GM18867 (cell line): ENCODE measurements around the gene USH1G.

ENCODE experiments used
- ATAC-seq: cut with Tn5 transposase; IDR thresholded peaks from one replicate; pipeline ENCODE4 v1.9.1; 2021; ENCODE audit warnings: mild to moderate bottlenecking, moderate library complexity; ENCODE audit not compliant: unreplicated experiment

Gene USH1G

DNA sequence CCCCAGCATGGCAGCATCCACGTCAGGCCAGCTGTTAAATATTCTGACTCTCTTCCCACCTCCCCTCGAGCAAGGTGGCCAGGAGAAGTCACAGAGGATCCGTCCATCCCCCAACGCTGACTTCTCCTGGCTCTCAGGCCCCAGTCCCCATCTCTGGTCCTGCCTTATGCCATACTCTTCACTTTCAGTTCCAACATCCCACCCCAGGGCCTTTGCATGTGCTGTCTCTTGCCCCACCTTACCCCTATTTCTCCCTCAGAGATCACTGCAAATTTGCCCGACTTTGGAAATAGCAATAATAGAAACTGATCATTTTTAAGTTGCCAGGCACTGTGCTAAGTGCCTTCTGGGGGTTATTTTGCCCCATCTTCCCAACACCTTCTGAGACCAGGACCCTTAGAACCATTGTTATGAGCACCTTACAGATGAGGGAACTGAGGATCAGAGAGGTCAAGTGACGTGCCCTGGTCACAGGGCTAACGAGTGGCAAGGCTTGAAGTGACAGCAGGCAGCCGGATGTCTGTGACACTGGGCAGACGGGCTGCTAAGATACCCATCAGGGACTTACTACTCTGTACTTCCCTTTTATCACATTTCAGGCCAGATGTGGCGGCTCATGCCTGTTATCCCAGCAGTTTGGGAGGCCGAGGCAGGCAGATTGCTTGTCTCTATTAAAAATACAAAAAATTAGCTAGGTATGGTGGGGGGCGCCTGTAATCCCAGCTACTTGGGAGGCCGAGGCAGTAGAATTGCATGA lies 31.8 kb upstream of the USH1G start:
- no peak for ATAC-seq

DNA sequence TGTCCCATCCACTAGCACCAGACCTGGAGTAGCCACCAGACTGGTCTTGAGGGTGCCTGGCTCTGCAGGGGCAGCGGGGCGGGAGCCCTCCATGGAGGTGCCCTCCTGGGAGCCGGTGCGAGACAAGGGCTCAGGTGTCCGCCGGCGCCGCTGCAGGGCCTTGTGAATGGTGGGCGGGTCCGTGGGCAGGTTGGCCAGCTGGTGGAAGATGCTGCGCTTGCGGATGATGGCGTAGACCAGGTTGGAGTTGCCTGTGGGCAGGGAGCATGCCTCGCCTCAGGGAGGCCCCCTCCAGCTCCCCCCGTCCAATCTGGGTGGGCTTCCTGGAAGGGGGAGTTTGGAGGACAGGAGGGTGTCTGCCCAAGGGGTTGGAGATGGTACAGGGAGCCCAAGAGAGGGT lies 31.1 kb upstream of the USH1G start:
- no peak for ATAC-seq

DNA sequence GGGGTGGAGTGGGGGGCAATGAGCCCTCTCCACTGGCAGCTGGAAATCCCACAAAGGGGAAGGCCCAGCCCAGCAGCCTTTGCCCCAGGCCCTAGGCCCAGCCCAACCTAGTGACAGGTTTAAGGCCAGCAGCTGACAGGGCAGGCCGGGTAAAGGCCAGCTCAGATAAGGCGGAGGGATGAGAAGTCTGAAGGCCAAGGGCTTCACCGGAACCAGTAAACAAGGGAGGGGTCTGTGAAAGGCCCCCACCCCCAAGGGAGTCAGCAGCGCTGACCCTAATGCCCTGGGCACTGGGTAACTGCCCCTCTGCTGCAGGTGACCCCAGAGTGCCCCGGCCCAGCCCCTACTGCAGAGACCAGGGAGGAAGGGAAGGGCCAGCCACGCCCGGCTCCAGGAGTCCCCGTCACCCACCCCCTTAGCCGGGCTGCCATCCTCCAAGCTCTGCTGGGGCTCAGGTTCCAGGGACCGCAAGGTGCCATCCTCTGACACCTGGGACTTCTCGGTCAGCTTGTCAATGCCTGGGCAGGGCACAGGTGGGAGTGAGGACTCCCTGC lies 30.2 kb upstream of the USH1G start:
- ATAC-seq: no peak

DNA sequence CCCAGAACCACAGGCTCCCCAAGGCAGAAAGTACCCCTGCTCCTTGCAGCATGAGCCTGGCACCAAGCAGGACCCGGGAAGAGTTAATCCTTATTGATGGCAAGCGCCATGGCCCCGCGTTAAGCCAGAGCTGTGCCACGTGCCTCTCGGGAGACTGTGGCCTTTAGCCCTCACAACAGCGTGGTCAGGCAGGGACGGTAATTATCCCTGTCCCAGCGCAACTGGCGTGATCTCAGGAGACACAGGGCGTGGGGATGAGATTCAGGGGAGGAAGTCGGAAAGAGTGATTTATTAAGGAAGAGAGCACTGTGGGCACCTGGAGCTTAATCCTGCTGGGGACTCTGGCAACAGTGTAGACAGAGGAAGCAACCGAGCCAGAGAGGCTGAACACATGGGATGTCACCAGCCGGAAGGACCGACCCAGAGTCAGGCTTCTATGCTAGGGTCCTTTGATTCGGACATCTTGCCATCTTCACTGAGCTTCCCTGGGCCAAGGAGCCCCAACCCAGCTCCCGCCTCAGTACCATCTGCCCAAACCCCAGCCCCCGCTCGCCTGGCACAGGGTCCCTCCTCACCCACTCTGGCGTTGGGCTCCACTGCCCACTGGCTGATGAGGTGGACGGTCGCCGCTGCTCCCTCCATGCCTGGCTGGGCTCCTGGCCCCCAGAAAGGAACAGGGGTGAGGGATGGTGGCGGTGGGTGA lies 29.5 kb upstream of the USH1G start:
- no peak for ATAC-seq

DNA sequence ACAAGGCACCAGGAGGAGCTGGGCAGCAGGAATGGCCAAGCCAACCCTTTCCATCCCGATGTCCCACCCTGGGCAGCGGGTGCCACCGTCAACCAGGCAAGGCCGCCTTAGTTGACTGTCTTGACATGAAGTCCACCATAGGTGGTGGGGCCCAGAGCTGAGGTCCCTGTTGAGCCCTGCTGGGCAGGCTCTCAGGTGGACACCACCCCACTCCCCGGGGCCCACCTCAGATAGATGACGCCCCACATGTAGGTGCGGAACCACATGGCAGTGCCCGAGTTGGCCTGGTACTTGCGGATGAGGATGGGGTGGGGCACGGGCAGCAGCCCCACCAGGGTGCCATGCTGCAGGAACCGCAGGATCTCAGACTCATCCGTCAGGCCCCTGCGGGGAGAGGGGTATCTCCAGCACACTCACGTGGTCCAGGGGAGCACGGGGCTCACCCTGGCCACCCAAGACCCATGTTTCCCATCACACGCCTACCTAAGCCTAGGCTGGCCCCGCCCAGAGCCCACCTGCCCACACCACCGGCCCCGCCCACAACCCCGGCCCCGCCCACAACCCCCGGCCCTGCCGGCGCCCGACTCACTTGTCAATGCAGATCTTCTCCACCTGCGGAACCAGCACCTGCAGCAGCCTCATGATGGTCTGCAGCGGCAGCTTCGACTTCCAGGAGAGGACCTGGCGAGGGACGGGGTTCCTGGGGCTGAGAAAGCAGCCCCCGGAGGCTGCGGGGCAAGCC lies 28.8 kb upstream of the USH1G start:
- no peak for ATAC-seq

DNA sequence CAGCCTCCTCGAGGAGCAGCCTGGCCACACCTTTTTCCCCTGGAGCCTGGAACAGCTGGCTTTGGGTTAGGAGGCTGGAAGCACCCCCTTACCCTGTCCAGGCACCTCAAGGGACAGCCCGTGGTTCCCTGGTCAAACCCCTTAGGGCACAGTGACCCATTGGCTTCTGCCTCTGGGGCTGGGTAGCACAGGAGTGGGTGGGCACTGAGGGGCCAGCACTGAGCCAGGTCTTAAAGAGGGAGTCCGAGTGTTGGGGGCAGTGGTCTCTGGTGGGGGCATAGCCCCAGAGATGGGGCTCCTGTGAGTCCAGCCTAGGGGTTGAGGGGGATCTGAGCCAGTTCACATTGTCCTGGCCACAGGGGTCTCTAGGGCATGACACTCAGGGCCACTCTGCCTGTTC lies 28.0 kb upstream of the USH1G start:
- ATAC-seq: no peak

DNA sequence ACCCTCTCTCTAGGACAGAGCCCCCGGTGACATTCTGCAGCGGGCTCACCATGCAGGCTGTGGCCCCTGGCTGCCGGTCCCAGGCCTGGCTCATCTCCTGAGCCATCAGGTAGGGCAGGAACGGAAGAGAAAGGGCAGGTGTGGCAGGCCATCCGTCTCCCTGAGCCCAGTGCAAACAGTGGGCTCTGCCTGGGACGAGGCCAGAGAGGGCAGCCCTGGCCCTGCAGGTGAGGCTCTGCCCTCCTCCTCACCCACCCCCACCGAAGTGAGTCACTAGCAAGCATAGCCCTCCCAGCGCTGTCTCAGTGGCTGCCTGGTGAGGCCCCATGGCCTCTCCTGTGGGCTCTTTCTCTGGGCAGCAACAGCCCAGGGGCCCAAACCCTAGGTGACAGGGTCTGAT lies 27.2 kb upstream of the USH1G start:
- no peak for ATAC-seq

DNA sequence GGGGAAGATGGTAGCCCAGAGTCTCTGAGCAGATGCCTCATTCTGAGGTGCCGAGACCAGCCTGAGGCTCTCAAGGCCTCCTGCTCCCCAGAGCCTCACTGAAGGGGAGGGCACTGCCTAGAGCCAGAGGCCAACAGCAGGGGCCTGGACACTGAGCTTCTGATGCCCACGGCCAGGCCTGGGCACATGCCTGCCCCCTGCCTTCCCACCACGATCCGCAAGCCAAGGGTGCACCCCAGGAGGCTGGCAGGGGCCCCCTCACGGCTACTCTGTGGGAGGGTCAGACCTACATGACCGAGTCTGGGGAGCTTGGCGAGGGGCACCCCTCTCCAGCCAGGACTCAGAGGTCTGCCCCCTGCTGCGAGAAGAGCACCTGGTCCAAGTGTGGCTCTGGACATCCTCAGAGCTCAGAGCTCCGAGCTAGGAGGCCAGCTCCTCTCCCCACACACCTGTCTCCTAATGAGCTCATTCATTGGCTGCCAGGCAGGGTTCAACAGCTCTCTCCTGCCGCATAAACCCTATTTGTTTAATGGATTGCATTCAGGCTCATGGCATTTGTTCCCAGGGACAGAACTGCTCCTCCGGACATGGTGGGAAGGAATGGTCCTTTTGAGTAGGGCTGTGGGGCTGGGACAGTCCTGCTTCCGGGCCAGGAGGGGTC lies 26.5 kb upstream of the USH1G start:
- no peak for ATAC-seq

DNA sequence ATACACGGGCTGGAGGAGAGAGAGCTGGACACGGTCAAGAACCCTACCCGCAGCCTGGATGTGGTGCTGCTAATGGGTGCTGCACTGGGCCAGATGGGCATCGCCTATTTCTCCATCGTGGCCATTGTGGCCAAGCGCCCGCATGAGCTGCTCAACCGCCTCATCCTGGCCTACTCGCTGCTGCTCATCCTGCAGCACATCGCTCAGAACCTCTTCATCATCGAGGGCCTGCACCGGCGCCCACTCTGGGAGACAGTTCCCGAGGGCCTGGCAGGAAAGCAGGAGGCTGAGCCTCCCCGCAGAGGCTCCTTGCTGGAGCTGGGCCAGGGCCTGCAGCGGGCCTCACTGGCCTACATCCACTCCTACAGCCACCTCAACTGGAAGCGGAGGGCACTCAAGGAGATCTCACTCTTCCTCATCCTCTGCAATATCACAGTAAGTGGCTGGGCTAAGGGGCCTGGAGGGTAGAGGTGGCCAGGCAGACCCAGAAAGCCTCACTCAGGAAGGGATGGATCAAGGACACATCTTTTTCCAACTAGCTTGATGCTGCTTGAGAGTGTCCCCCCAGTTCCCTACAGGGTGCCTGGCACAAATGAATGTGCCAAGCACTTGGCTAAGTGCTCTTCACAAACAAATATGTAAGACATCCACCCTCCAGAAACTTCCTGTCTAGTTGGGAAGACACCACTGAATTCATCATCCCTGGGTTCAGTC lies 24.1 kb upstream of the USH1G start:
- no peak for ATAC-seq

DNA sequence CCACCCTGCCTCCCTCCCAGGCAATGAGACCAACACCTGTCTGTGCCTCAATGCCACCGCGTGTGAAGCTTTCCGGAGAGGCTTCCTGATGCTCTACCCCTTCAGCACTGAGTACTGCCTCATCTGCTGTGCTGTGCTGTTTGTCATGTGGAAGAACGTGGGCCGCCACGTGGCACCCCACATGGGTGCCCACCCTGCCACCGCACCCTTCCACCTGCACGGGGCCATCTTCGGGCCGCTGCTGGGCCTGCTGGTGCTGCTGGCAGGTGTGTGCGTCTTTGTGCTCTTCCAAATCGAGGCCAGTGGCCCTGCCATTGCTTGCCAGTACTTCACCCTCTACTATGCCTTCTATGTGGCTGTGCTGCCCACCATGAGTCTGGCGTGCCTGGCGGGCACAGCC lies 23.6 kb upstream of the USH1G start:
- ATAC-seq: no peak

DNA sequence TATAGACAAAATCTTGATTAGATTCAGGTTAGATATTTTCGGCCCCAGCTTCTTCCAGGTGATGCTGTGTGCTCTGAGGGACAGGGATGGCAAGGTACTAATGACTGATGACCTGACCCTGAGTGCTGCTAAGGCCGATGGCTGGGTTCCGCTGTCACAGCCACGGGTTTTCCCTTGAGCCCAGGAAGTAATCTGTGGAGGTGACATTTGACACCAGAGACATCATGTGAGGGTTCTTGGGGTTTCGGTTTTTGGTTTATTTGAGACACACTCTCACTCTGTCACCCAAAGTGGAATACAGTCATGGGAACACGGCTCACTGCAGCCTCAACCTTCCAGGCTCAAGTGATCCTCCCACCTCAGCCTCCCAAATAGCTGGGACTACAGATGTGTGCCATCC lies 22.5 kb upstream of the USH1G start:
- peak; percentile 57 for ATAC-seq

DNA sequence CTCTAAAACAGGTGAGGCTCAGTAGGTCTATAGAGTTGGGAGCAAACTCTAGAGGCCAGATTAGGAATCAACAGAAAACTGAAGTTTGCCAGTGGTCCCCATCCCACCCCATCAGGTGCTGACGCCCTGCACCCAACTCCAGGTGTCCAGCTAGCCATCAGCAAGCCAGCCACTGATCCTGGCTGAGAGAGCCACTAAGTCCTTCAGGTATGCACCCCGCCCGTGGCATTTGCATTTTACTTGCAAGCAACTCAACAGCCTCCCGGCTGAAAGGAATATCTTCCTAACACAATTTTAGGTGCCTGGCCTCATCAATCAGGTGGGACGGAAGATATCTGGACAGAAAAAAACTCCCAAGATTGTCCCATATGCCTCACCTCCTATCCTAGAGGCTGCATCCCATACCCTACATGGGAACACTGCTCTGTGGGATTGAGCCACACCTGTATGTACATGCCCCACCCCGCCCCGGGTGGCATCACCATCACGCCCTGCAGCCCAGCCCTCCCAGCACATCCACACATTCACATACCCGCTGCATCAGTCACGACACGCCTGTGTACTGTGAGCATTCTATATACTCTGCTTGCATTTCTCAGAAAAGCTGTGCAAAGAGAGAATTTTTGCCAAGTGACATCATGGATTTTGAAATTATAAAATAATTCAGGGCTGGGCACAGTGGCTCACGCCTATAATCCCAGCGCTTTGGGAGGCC lies 20.9 kb upstream of the USH1G start:
- no peak for ATAC-seq

DNA sequence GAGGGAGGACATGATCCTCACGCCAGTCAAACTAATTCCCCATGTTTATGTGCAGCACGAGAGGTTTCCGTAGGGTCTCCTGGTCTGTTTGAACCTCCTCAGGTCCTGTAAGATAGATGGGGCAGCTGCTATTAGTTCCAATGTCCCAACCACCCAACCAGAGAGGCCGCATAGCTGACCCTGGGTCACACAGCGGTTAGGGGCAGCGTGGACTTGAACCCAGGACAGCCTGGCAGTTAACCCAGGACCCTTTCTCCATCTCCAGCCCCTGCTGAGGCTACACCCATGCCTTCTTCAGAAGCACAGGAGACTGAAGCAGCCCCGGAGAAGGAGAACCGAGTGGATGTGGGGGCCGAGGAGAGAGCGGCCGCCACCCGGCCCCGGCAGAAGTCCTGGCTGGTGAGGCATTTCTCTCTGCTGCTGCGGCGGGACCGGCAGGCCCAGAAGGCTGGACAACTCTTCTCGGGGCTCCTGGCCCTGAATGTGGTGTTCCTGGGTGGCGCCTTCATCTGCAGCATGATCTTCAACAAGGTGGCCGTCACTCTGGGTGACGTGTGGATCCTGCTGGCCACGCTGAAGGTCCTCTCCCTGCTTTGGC lies 18.2 kb upstream of the USH1G start:
- ATAC-seq: no peak

DNA sequence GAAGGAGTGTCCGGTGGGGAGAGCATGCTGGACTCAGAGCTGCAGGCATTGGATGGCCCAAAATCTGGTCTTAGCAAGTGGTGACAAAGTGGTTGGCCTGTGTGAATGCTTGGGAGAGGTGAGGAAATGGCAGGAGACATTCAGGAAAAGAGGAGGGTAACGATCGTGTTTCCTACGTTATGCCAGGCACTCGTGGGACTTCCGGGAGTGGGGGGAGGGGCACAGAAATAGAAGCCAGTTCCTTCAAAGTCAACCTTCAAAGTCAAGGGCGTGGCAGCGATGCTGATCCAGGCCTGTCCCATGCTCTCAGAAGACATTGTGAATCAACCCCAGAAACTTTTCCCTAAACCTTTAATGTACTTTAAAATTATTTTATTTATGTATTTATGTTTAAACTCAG lies 16.5 kb upstream of the USH1G start:
- no peak for ATAC-seq

DNA sequence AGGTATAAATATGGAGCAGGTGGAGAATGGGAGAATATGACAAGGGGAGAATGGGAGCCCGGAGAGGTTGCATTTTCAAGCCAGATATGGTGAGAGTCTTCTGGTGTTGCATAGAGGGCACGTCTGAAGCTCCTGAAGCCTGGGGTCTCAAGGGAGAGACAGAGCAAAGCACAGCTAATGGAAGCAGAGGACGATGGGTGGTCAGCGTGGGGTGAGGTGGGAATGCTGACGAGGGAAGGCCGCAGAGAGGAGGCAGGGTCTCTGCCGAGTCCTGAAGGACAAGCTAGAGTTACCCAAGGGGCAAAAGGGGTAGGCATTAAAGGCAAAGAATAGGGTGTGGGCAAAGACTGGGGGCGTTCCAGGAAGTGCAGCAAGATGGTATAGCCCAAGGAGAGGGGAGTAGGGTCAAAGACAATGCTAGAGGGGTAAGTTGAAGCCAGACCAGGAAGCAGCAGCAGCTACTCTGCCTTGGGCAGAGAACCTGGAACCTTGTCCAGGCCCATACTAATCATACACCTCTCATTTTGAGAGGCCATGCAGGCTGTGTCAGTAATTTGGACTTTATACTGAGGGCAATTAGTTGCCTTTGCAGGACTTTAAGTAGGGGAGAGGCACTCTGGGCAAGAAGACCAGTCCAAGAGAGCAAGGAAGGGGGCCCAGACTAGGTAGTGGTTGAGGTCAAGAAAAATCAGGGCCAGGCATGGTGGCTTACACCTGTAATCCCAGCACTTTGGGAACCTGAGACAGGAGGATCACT lies 15.3 kb upstream of the USH1G start:
- no peak for ATAC-seq

DNA sequence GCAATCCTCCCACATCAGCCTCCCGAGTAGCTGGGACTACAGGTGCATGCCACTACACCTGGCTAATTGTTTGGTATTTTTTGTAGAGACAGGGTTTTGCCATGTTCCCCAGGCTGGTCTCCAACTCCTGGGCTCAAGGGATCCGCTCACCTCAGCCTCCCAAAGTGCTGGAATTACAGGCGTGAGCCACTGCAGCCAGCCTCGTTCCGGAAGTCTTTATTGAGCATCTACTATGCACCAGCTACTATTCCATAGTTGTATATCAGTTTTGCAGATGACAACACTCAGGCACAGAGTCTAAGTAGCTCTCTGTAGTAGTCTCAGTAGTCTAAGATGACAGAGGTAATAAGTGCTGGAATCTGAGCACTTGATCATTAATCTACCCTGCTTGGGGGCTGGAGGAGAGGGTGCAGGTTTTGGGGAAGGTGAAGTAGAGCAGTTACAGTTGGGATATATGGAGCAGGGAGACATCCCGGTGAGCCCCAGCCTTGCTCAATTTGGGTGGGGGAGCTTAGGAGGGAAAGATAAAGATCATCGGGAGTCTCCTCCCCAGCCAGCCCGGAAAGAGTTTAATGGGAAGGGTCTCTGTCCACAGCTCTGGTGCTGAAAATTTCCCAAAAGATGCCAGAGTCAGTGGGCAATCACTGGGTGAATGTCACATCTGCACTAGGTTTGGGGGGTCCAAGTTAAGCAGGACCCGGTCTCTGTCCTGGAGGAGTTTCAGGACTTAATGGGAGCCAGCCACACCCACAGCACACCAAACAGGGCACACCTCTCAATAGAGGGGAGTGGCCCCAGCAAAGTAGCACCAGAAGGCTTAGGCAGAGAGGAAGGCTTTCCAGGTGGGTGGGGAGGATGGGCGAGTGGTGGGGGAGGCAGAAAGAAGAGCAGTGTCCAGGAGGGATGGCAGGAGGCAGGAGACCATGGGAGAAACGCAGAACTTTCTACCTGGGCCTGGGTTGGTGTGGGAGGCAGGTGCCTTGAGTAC lies 14.3 kb upstream of the USH1G start:
- no peak for ATAC-seq

DNA sequence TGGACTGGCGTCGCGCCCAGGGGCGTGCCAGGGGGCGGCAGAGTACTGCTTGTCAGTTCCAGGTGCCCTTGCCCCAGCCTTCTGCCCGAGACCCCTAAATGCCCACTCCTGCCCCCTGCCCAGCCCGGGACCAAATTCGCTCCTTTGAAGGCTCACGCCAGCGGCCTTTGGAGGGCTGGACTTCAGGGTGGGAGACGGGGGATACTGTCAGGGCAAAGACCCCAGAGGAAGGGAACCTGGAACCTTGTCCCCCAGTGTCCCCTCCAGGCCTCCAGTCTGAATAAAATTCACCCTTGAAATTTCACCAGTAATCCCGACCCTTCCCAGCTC lies 13.4 kb upstream of the USH1G start:
- ATAC-seq: no peak
